8988T (cell line): ENCODE data around the gene APLP2.
"Not testable (repeated sequence)": the region's sequence is repeated elsewhere in the genome, so short reads cannot be mapped to it uniquely, and the experiment has no call there.

Experiments
- DNase-seq: peaks from one replicate; pipeline ENCODE4 v3.0.0; 2011

APLP2 gene

GRCh38 chr11:130069659-130070108 is at the start of gene APLP2:
Gene APLP2, plus strand, starts transcription at chr11:130069894. Its CDS starts 84 bp downstream, at chr11:130069978.
- peak; percentile 94 for DNase-seq

GRCh38 chr11:130020323-130020722 is 49.4 kb upstream of the APLP2 start:
- DNase-seq, result peak; percentile 48

GRCh38 chr11:130021606-130022005 is 48.1 kb upstream of the APLP2 start:
- DNase-seq, result not testable (repeated sequence)

DNA sequence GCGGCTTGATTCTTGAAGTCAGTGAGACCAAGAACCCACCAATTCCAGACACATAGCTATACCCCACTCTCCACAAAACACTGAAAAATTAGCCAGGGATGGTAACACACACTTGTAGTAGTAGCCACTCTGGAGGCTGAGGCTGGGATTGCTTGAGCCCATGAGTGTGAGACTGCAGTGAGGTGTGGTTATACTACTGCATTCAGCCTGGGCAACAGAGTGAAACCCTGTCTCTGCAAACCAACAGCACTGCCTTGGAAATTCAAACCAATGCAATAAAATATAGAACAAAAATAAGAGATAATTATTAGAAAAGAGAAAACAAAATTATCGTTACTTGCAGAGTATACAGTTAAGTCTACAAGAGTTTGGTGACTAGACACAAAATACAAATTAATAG is 46.9 kb upstream of the APLP2 start:
- no peak for DNase-seq

DNA sequence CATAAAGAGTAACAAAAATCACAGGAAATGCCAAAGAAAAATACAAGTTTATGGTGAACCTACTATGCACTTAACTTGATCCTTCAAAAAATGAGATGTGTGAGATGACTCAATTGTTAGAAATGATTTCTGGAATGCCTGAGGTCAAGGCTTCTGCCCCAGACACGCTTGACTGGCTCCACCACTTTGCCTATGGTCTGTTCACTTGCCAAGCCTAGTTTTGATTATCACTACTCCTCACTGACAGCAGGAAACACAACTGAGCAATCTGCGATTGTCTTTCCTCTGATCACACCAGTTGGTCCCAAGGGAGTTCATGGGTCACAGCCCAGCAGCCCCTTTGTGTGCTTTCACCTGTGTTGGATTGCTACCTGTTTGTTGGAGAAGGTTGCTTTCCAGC is 46.5 kb upstream of the APLP2 start:
- peak; percentile 63 for DNase-seq

DNA sequence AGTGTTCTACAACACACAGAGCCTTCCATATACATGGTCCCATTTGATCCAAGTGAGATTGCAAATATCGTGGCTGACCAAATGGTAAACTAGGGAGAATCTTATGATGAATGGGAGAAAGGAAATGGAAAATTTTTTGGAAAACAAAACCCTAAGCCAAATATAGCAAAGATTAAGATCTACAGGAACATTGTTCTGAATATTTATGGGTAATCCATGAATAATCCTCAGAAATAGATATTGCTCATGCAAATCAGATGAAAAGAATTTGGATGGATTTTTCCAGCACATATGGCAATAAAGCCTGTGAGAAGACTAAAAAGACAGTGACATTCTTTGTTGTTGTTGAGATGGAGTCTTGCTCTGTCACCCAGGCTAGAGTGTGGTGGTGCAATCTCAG is 45.3 kb upstream of the APLP2 start:
- no peak for DNase-seq

DNA sequence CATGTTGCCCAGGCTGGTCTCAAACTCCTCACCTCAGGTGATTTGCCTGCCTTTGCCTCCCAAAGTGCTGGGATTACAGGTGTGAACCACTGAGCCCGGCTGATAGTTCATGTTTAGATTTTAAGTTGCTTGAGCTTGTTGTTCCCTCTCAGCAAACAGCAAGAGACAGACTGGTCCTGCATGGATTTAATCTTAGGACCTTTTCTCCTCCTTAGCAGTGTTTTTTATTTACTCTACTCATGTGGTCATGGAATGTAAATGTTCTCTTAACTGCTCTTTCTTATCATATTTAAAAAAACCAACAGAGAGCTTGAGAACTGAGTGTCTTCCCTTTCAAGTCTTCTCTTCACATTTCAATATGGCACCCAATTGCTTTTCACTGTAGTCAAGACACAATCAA is 44.3 kb upstream of the APLP2 start:
- no peak for DNase-seq

- no peak for DNase-seq
Observed at GRCh38 chr11:130029137-130029536, 40.6 kb upstream of the APLP2 start.

- no peak for DNase-seq
Observed at GRCh38 chr11:130031056-130031455, 38.6 kb upstream of the APLP2 start.

DNA sequence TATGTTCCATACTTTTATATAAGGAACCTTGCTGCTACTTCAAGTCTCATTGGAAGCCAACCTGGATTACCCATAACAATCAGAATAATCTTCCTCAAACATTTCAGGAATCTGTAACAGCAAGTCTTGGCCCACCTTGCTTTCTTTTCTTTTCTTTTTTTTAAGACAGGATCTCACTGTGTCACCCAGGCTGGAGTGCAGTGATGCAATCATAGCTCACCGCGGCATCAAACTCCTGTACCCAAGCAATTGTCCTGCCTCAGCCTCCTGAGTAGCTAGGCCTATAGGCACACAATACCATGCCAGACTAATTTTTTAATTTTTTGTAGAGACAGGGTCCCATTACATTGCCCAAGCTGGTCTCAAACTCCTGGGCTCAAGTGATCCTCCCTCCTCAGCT is 37.7 kb upstream of the APLP2 start:
- DNase-seq, result no peak

DNA sequence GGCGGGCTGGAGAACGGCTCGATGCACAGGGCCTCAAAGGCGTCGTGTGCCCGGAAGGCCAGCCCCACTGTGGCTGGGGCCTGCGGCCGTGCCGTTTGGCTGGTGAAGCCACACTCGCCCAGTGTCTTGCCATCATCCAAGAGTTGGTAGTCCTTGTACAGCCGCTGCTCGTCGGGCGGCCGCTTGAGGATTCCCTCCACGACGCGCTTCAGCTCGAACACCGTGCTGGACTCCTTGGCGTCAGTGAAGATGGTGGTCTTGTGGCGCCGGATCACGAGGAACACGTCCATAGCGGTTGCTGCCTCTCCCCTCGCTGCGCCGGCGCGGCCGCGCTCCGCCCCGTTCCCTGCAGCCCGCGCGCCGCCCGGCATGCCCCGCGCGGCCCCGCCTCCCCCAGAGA is 36.8 kb upstream of the APLP2 start:
- no peak for DNase-seq

GRCh38 chr11:130034236-130034635 is 35.5 kb upstream of the APLP2 start:
- DNase-seq, result no peak

- peak; percentile 68 for DNase-seq
Observed at GRCh38 chr11:130037058-130037457, 32.6 kb upstream of the APLP2 start.

- DNase-seq, result no peak
Observed at GRCh38 chr11:130037881-130038585, 31.7 kb upstream of the APLP2 start.

- DNase-seq, result no peak
Observed at GRCh38 chr11:130040281-130040940, 29.3 kb upstream of the APLP2 start.

- DNase-seq, result peak; percentile 66
Observed at GRCh38 chr11:130042093-130042591, 27.6 kb upstream of the APLP2 start.

DNA sequence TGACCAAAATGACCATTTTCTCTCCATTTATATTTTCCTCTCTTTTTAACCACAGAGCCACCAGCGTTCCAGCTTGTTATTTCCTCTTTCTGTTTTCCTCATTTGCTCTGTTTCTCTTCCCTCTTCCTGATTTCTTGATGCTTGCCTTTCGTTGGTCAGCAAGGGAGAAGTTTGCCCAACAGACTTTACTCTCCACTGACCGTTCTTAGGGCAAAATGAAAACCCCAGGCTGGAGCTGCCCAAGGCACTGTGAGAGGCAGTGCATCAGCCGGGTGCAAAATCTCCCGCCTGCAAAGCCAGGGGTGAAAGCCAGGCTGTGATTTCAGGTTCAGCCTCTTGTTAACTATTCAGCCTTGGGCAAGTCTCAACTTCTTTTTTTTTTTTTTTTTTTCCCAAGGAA is 26.1 kb upstream of the APLP2 start:
- no peak for DNase-seq

- no peak for DNase-seq
Observed at GRCh38 chr11:130047141-130047540, 22.6 kb upstream of the APLP2 start.

- DNase-seq, result no peak
Observed at GRCh38 chr11:130049328-130049771, 20.3 kb upstream of the APLP2 start.

DNA sequence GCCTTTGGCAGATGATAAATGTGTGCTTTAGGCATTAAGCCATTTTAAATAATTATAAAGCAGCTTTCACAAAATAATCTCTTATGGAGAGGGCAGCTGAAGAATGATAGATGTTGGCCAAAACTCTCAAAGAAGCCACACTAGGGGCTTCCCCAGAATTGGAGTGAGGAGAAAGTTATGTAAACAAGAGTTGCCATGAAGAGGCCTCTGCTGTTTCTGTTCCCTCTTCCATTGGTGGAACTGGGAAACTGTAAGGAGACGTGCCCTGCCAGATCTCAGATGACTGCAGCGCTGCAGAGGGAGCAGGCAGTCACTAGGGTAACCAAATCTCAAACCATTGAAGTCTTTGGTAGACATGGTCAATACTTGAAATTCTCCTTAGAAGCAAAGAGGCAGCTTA is 19.4 kb upstream of the APLP2 start:
- no peak for DNase-seq

DNA sequence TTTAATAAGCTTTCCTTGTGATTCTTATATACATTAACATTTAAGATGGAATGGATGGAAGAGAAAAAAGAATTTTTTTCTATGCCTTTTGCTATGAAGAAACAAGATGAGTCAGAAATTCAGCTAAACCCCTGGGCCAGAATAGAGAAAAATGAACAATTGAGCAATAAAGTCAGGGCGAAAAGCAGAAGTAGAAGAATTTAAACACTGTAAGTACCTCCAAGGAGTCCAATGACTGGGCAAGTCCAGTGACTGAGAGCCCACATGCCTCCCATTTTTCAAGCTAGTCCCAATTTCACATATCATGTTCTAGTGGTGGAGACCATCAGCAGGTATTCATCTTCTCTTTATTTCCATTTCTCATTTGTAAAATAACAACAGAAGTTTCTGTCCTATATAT is 18.6 kb upstream of the APLP2 start:
- DNase-seq, result no peak

GRCh38 chr11:130052567-130052966 is 17.1 kb upstream of the APLP2 start:
- no peak for DNase-seq

- DNase-seq, result no peak
Observed at GRCh38 chr11:130054966-130055365, 14.7 kb upstream of the APLP2 start.

DNA sequence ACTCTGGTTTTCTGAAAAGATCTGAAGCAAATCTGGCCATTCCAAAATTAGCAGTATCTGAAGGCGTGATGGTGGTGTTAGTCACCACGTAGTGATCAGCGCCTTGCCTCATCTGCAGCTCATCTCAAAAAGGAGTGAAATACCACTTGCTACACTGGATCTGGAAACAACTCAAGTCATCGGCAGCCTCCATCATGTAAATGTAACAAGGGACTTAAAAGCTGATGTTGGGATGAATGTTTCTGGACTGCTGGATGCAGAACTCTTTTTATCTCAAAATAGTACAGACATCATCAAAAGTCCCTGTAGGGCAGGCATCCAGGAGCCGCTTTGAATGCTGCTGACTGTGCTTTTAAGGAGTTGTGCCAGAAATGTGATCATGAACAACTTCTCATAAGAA is 14.1 kb upstream of the APLP2 start:
- no peak for DNase-seq
